ENCODE measurements around the gene INO80C. TPM values are rescaled to one million over a fixed set of nuclear protein-coding genes. Genes with fewer than 3 reads are reported as not detected.
"Not testable (repeated sequence)": the region's sequence is repeated elsewhere in the genome, so short reads cannot be mapped to it uniquely, and the experiment has no call there.

INO80C gene
- total RNA-seq, 3 donors from 2014 or later: 5.9 to 14.7 (median 6.7) TPM

- Histone ChIP-seq H3K27ac (peak overlapping the region in 1 of 2 donors; percentile 16), H3K27me3 (no peaks in the 10 kb centered on the region), H3K4me1 (no peaks in the 10 kb centered on the region), H3K4me3 (no peak overlapping the region), H3K9me3 (no peaks in the 10 kb centered on the region), H3K36me3 (no peaks in the 10 kb centered on the region)
- no peak for TF ChIP-seq POLR2A (IDR thresholded peaks at IDR 0.05)
- no peak for TF ChIP-seq CTCF (IDR thresholded peaks at IDR 0.05)
- no peak for TF ChIP-seq POLR2AphosphoS5 (IDR thresholded peaks at IDR 0.05)
- no peak for DNase-seq (ENCODE audit: low spot score in 2 of 2)
- intact Hi-C loops (cut with DNase I; ENCODE audit: low total_unique reads): no loop called here
Measured at GRCh38 chr18:35489913-35490490, 7.8 kb downstream of the INO80C start.

- intact Hi-C loops (cut with DNase I; ENCODE audit: low total_unique reads); H3K4me3 ChIP-seq; H3K36me3 ChIP-seq; H3K27me3 ChIP-seq; DNase-seq (ENCODE audit: low spot score in 2 of 2); H3K4me1 ChIP-seq; H3K27ac ChIP-seq; H3K9me3 ChIP-seq: not testable (repeated sequence)
Measured at GRCh38 chr18:35489281-35489680, 8.5 kb downstream of the INO80C start.

DNA sequence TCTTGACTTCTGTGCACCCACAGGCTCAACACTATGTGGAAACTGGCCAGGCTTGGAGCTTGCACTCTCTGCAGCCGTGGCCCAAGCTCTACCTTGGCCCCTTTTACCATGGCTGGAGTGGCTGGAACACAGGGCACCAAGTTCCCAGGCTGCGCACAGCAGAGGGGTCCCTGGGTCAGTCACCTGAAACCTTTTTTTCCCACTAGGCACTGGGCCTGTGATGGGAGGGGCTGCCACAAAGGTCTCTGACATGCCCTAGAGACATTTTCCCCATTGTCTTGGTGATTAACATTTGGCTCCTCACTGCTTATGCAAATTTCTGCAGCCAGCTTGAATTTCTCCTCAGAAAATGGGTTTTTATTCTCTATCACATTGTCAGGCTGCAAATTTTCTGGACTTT, 9.4 kb downstream of the INO80C start:
- not testable (repeated sequence) for H3K4me3 ChIP-seq

GRCh38 chr18:35487525-35487924, 10.2 kb downstream of the INO80C start:
- H3K4me1 ChIP-seq; H3K9me3 ChIP-seq; H3K4me3 ChIP-seq; H3K27ac ChIP-seq; H3K27me3 ChIP-seq; DNase-seq (ENCODE audit: low spot score in 2 of 2); intact Hi-C loops (cut with DNase I; ENCODE audit: low total_unique reads); H3K36me3 ChIP-seq: not testable (repeated sequence)

More for the DNA sequence above, 9.4 kb downstream of the INO80C start:
- H3K36me3 ChIP-seq; H3K9me3 ChIP-seq; DNase-seq (ENCODE audit: low spot score in 2 of 2); intact Hi-C loops (cut with DNase I; ENCODE audit: low total_unique reads); H3K27ac ChIP-seq; H3K27me3 ChIP-seq; H3K4me1 ChIP-seq: not testable (repeated sequence)

- intact Hi-C loops (cut with DNase I; ENCODE audit: low total_unique reads): no loop called here
Measured at GRCh38 chr18:35485852-35486251, 11.9 kb downstream of the INO80C start.

DNA sequence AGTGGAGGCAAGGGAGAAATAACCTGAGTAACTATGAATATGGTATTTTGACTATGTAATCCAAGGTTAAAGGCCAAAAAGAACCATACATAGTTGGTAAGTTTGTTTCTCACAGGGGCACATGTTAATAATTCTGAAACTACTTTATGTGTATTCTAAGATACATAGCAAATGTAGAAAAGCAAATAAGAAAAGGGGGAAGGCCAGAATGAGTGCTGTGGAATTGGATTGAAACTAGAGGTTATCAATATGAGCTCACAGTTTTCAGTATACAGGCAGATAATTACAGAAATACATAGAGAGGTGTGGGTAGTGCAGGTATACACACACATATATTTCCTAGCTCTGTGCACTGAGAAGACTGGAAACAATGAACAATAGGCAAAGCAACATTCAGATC, 13.7 kb downstream of the INO80C start:
- intact Hi-C loops (cut with DNase I; ENCODE audit: low total_unique reads): no loop called here
- DNase-seq (ENCODE audit: low spot score in 2 of 2): no peak
- TF ChIP-seq POLR2AphosphoS5 (IDR thresholded peaks at IDR 0.05) (no peak), POLR2A (IDR thresholded peaks at IDR 0.05) (no peak), CTCF (IDR thresholded peaks at IDR 0.05) (no peak)
- Histone ChIP-seq H3K9me3 (no peaks in the 10 kb centered on the region), H3K36me3 (no peaks in the 10 kb centered on the region), H3K4me1 (no peaks in the 10 kb centered on the region), H3K27ac (no peak overlapping the region), H3K4me3 (no peak overlapping the region), H3K27me3 (no peaks in the 10 kb centered on the region)

More at GRCh38 chr18:35485852-35486251, 11.9 kb downstream of the INO80C start:
- no peak overlapping the region for H3K4me3 ChIP-seq
- no peak for TF ChIP-seq POLR2A (IDR thresholded peaks at IDR 0.05)
- no peak for TF ChIP-seq CTCF (IDR thresholded peaks at IDR 0.05)
- H3K27ac ChIP-seq: no peak overlapping the region
- H3K36me3 ChIP-seq: no peaks in the 10 kb centered on the region
- no peak for DNase-seq (ENCODE audit: low spot score in 2 of 2)
- H3K27me3 ChIP-seq: no peaks in the 10 kb centered on the region
- H3K9me3 ChIP-seq: no peaks in the 10 kb centered on the region
- no peaks in the 10 kb centered on the region for H3K4me1 ChIP-seq

DNA sequence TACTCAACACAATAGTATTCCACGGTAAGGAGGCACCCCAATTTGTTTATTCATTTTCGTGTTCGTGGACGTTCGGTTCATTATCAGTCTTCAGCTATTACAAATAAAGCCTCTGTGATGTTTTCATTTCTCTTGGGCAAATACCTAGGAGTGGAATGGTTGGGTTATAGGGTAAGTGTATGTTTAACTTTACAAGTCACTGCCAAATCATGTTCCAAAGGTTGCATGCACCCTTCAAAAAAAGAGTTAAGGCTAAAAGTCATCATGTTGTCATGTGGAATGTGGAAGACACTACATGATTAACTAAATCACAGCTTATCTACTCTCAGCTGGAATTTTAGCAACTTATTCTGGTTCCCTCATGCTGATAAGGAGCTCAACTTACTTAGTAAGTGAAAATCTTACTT, 15.8 kb downstream of the INO80C start:
- H3K9me3 ChIP-seq: no peaks in the 10 kb centered on the region
- intact Hi-C loops (cut with DNase I; ENCODE audit: low total_unique reads): no loop called here
- H3K4me3 ChIP-seq: no peak overlapping the region
- TF ChIP-seq CTCF (IDR thresholded peaks at IDR 0.05) (no peak), POLR2A (IDR thresholded peaks at IDR 0.05) (no peak), POLR2AphosphoS5 (IDR thresholded peaks at IDR 0.05) (no peak)
- H3K4me1 ChIP-seq: no peaks in the 10 kb centered on the region
- no peak overlapping the region for H3K27ac ChIP-seq
- no peak for DNase-seq (ENCODE audit: low spot score in 2 of 2)
- no peaks in the 10 kb centered on the region for H3K36me3 ChIP-seq
- no peaks in the 10 kb centered on the region for H3K27me3 ChIP-seq
